ENCODE data around the gene PAX8. TPM values are rescaled to one million over a fixed set of nuclear protein-coding genes. Genes with fewer than 3 reads are reported as not detected.

Gene PAX8
- polyA plus RNA-seq, 1 of the 3 experiments (the other 2 are of a cell fraction), result 0.23 TPM

- no peak overlapping the region for H3K9ac ChIP-seq
- H3K79me2 ChIP-seq (ENCODE audit: insufficient read depth), result no peaks in the 10 kb centered on the region
- H3K4me1 ChIP-seq (ENCODE audit: control insufficient read depth in 1 of 2, insufficient read depth in 2 of 2, low read depth in 1 of 2, low read length in 1 of 2), result no peaks in the 10 kb centered on the region
- no peaks in the 10 kb centered on the region; the same call in 1 of the 2 replicates for H3K27me3 ChIP-seq (ENCODE audit: insufficient read depth)
- TF ChIP-seq SIN3A (IDR thresholded peaks at IDR 0.05; ENCODE audit: borderline replicate concordance, low read depth, low read length) (no peak), FOXJ3 (CRISPR knock-in tag; IDR thresholded peaks at IDR 0.05) (no peak), TAF1 (IDR thresholded peaks at IDR 0.05; ENCODE audit: borderline replicate concordance, low read depth, low read length) (no peak)
- no peaks in the 10 kb centered on the region for H3F3A ChIP-seq (replicated peaks; ENCODE audit: insufficient read depth)
- 49% methylated on average over 6 of the region's 6 CpGs for WGBS (ENCODE audit: low lambda C conversion rate)
- H2AFZ ChIP-seq (ENCODE audit: low read depth), result no peak overlapping the region
- H3K9me2 ChIP-seq, result no peaks in the 10 kb centered on the region
- no peak overlapping the region for H3K4me3 ChIP-seq (ENCODE audit: low read depth in 2 of 2, low read length in 1 of 2)
- no peaks in the 10 kb centered on the region for H3K9me3 ChIP-seq
- no peaks in the 10 kb centered on the region for H3K36me3 ChIP-seq (replicated peaks in 1 of 2; ENCODE audit: control insufficient read depth in 1 of 2, insufficient read depth in 2 of 2, low read length in 1 of 2)
- H3K4me2 ChIP-seq, result no peak overlapping the region
- no peaks in the 10 kb centered on the region for H4K20me1 ChIP-seq (ENCODE audit: insufficient read depth)
- no peak for DNase-seq
- ChIA-PET POLR2A (no interaction called here), CTCF (interaction anchor here (0.9 kb wide), 1 partner anchor 31 kb away, joined by 3 read pairs; no protein-coding TSS in a partner anchor)
- H3K27ac ChIP-seq (ENCODE audit: low read depth in 2 of 2, low read length in 1 of 2), result no peak overlapping the region
Observed at GRCh38 chr2:113167962-113168340, 110.8 kb downstream of the PAX8 start.

GRCh38 chr2:113167115-113167932 lies 111.4 kb downstream of the PAX8 start:
- ChIA-PET CTCF (interaction anchor here (0.9 kb wide), 1 partner anchor 31 kb away, joined by 3 read pairs; no protein-coding TSS in a partner anchor), POLR2A (no interaction called here)
- Histone ChIP-seq H3K27ac (ENCODE audit: low read depth in 2 of 2, low read length in 1 of 2) (no peak overlapping the region), H3K79me2 (ENCODE audit: insufficient read depth) (no peaks in the 10 kb centered on the region), H3K9me2 (no peaks in the 10 kb centered on the region), H2AFZ (ENCODE audit: low read depth) (no peak overlapping the region), H3F3A (replicated peaks; ENCODE audit: insufficient read depth) (no peaks in the 10 kb centered on the region), H3K4me3 (ENCODE audit: low read depth in 2 of 2, low read length in 1 of 2) (no peak overlapping the region), H3K9me3 (no peaks in the 10 kb centered on the region), H3K4me1 (ENCODE audit: control insufficient read depth in 1 of 2, insufficient read depth in 2 of 2, low read depth in 1 of 2, low read length in 1 of 2) (no peaks in the 10 kb centered on the region), H3K9ac (no peak overlapping the region), H4K20me1 (ENCODE audit: insufficient read depth) (no peaks in the 10 kb centered on the region), H3K4me2 (no peak overlapping the region), H3K27me3 (ENCODE audit: insufficient read depth) (no peaks in the 10 kb centered on the region; the same call in 1 of the 2 replicates), H3K36me3 (replicated peaks in 1 of 2; ENCODE audit: control insufficient read depth in 1 of 2, insufficient read depth in 2 of 2, low read length in 1 of 2) (no peaks in the 10 kb centered on the region)
- TF ChIP-seq YY1 (IDR thresholded peaks at IDR 0.05; ENCODE audit: low read depth), result no peak
- no peak for TF ChIP-seq TCF12 (IDR thresholded peaks at IDR 0.05)
- no peak for TF ChIP-seq FOXJ3 (CRISPR knock-in tag; IDR thresholded peaks at IDR 0.05)
- no peak for TF ChIP-seq GATA2 (CRISPR knock-in tag; IDR thresholded peaks at IDR 0.05)
- DNase-seq, result no peak
- 16% methylated on average over 8 of the region's 12 CpGs for WGBS (ENCODE audit: low lambda C conversion rate)

GRCh38 chr2:113166187-113166645 lies 112.5 kb downstream of the PAX8 start:
- H3K9me3 ChIP-seq, result no peaks in the 10 kb centered on the region
- no peak overlapping the region for H3K9ac ChIP-seq
- DNase-seq, result no peak
- 58% methylated on average over 7 of the region's 7 CpGs for WGBS (ENCODE audit: low lambda C conversion rate)
- no peaks in the 10 kb centered on the region for H3K4me1 ChIP-seq (ENCODE audit: control insufficient read depth in 1 of 2, insufficient read depth in 2 of 2, low read depth in 1 of 2, low read length in 1 of 2)
- ChIA-PET POLR2A (no interaction called here), CTCF (interaction anchor here (0.9 to 4.3 kb wide), 4 partner anchors 9 to 224 kb away, joined by 3 to 24 read pairs (median 5); no protein-coding TSS in a partner anchor)
- H3K79me2 ChIP-seq (ENCODE audit: insufficient read depth), result no peaks in the 10 kb centered on the region
- no peak overlapping the region for H3K27ac ChIP-seq (ENCODE audit: low read depth in 2 of 2, low read length in 1 of 2)
- H3F3A ChIP-seq (replicated peaks; ENCODE audit: insufficient read depth), result no peaks in the 10 kb centered on the region
- no peak for TF ChIP-seq FOXJ3 (CRISPR knock-in tag; IDR thresholded peaks at IDR 0.05)
- TF ChIP-seq CHD2 (IDR thresholded peaks at IDR 0.05; ENCODE audit: low read length, partially characterized antibody), result no peak
- TF ChIP-seq TCF12 (IDR thresholded peaks at IDR 0.05), result no peak
- no peak for TF ChIP-seq NFIC (IDR thresholded peaks at IDR 0.05; ENCODE audit: borderline replicate concordance)
- no peak for TF ChIP-seq TEAD4 (IDR thresholded peaks at IDR 0.05; ENCODE audit: borderline replicate concordance, insufficient read depth)
- no peak for TF ChIP-seq RAD21 (IDR thresholded peaks at IDR 0.05; ENCODE audit: low read length)
- TF ChIP-seq FOXM1 (IDR thresholded peaks at IDR 0.05; ENCODE audit: low read depth), result no peak
- no peak for TF ChIP-seq GATA2 (CRISPR knock-in tag; IDR thresholded peaks at IDR 0.05)
- no peak for TF ChIP-seq POLR2AphosphoS5 (IDR thresholded peaks at IDR 0.05; ENCODE audit: low read depth, low read length)
- no peak for TF ChIP-seq RFX5 (IDR thresholded peaks at IDR 0.05; ENCODE audit: low read length)
- TF ChIP-seq RCOR1 (IDR thresholded peaks at IDR 0.05; ENCODE audit: low read length), result no peak
- no peak for TF ChIP-seq ZBTB33 (IDR thresholded peaks at IDR 0.05; ENCODE audit: borderline replicate concordance, low read depth)
- no peak for TF ChIP-seq GABPA (IDR thresholded peaks at IDR 0.05; ENCODE audit: low read depth)
- H3K4me2 ChIP-seq, result no peak overlapping the region
- no peaks in the 10 kb centered on the region for H3K9me2 ChIP-seq
- H4K20me1 ChIP-seq (ENCODE audit: insufficient read depth), result no peaks in the 10 kb centered on the region
- H2AFZ ChIP-seq (ENCODE audit: low read depth), result no peak overlapping the region
- no peaks in the 10 kb centered on the region; the same call in 1 of the 2 replicates for H3K27me3 ChIP-seq (ENCODE audit: insufficient read depth)
- no peak overlapping the region for H3K4me3 ChIP-seq (ENCODE audit: low read depth in 2 of 2, low read length in 1 of 2)
- no peaks in the 10 kb centered on the region for H3K36me3 ChIP-seq (replicated peaks in 1 of 2; ENCODE audit: control insufficient read depth in 1 of 2, insufficient read depth in 2 of 2, low read length in 1 of 2)
